ENCODE measurements around the gene MRC2. TPM values are rescaled to one million over a fixed set of nuclear protein-coding genes. Genes with fewer than 3 reads are reported as not detected.
"Not testable (repeated sequence)": the region's sequence is repeated elsewhere in the genome, so short reads cannot be mapped to it uniquely, and the experiment has no call there.

Gene MRC2
- total RNA-seq = 206 TPM
- 45.1 TPM for polyA plus RNA-seq

GRCh38 chr17:62627219-62627903 lies at the start of gene MRC2:
TSS of gene MRC2 (plus strand) at chr17:62627670. CDS start at chr17:62627803, 133 bp downstream.
- Histone ChIP-seq H3K4me3 (ENCODE audit: low read depth, low read length) (peak within 1 kb of the TSS; percentile 55), H3K36me3 (ENCODE audit: insufficient read depth) (no peaks in the 10 kb centered on the region), H3K4me1 (ENCODE audit: insufficient read depth) (no peaks in the 10 kb centered on the region), H3K27ac (ENCODE audit: low read depth) (peak within 1 kb of the TSS; percentile 84)
- under 1% methylated on average over 68 of the region's 68 CpGs for WGBS
- peak; percentile 60 for DNase-seq (ENCODE audit: extremely low spot score)

- H3K27ac ChIP-seq (ENCODE audit: low read depth) = no peak overlapping the region
- WGBS = 88% methylated on average over 2 of the region's 2 CpGs
- no peaks in the 10 kb centered on the region for H3K4me1 ChIP-seq (ENCODE audit: insufficient read depth)
- no peak overlapping the region for H3K4me3 ChIP-seq (ENCODE audit: low read depth, low read length)
- H3K36me3 ChIP-seq (ENCODE audit: insufficient read depth) = no peaks in the 10 kb centered on the region
- no peak for DNase-seq (ENCODE audit: extremely low spot score)
These were observed 48.5 kb upstream of the MRC2 start for GRCh38 chr17:62578757-62579487.

GRCh38 chr17:62580947-62581346 lies 46.5 kb upstream of the MRC2 start:
- WGBS = 93% methylated on average over 2 of the region's 2 CpGs
- H3K36me3 ChIP-seq (ENCODE audit: insufficient read depth) = peaks cover 2% of the 10 kb centered on the region
- no peak for DNase-seq (ENCODE audit: extremely low spot score)
- no peak overlapping the region for H3K27ac ChIP-seq (ENCODE audit: low read depth)
- no peak overlapping the region for H3K4me3 ChIP-seq (ENCODE audit: low read depth, low read length)
- H3K4me1 ChIP-seq (ENCODE audit: insufficient read depth) = no peaks in the 10 kb centered on the region

GRCh38 chr17:62581764-62582163 lies 45.7 kb upstream of the MRC2 start:
- Histone ChIP-seq H3K27ac (ENCODE audit: low read depth) (no peak overlapping the region), H3K4me3 (ENCODE audit: low read depth, low read length) (no peak overlapping the region), H3K36me3 (ENCODE audit: insufficient read depth) (peaks cover 4% of the 10 kb centered on the region), H3K4me1 (ENCODE audit: insufficient read depth) (no peaks in the 10 kb centered on the region)
- WGBS = 25% methylated on average over 1 of the region's 1 CpG
- no peak for DNase-seq (ENCODE audit: extremely low spot score)

- Histone ChIP-seq H3K36me3 (ENCODE audit: insufficient read depth) (peaks cover 4% of the 10 kb centered on the region), H3K4me3 (ENCODE audit: low read depth, low read length) (no peak overlapping the region), H3K27ac (ENCODE audit: low read depth) (no peak overlapping the region), H3K4me1 (ENCODE audit: insufficient read depth) (no peaks in the 10 kb centered on the region)
- 86% methylated on average over 2 of the region's 2 CpGs for WGBS
- no peak for DNase-seq (ENCODE audit: extremely low spot score)
These were observed 39.9 kb upstream of the MRC2 start for GRCh38 chr17:62587554-62587953.

GRCh38 chr17:62588109-62588508 lies 39.4 kb upstream of the MRC2 start:
- Histone ChIP-seq H3K27ac (ENCODE audit: low read depth) (no peak overlapping the region), H3K4me1 (ENCODE audit: insufficient read depth) (no peaks in the 10 kb centered on the region), H3K4me3 (ENCODE audit: low read depth, low read length) (no peak overlapping the region), H3K36me3 (ENCODE audit: insufficient read depth) (peaks cover 4% of the 10 kb centered on the region)
- WGBS = 81% methylated on average over 7 of the region's 7 CpGs
- DNase-seq (ENCODE audit: extremely low spot score) = no peak

- H3K4me1 ChIP-seq (ENCODE audit: insufficient read depth) = no peaks in the 10 kb centered on the region
- DNase-seq (ENCODE audit: extremely low spot score) = no peak
- H3K27ac ChIP-seq (ENCODE audit: low read depth) = no peak overlapping the region
- no peak overlapping the region for H3K4me3 ChIP-seq (ENCODE audit: low read depth, low read length)
- peaks cover under 1% of the 10 kb centered on the region for H3K36me3 ChIP-seq (ENCODE audit: insufficient read depth)
- WGBS = 79% methylated on average over 6 of the region's 6 CpGs
These were observed 36.1 kb upstream of the MRC2 start for GRCh38 chr17:62591333-62591732.

GRCh38 chr17:62591822-62592221 lies 35.6 kb upstream of the MRC2 start:
- not testable (repeated sequence) for H3K27ac ChIP-seq (ENCODE audit: low read depth); H3K4me3 ChIP-seq (ENCODE audit: low read depth, low read length); H3K4me1 ChIP-seq (ENCODE audit: insufficient read depth); H3K36me3 ChIP-seq (ENCODE audit: insufficient read depth); DNase-seq (ENCODE audit: extremely low spot score)
- 91% methylated on average over 11 of the region's 11 CpGs for WGBS

GRCh38 chr17:62592341-62593099 lies 35.0 kb upstream of the MRC2 start:
- Histone ChIP-seq H3K4me1 (ENCODE audit: insufficient read depth) (no peaks in the 10 kb centered on the region), H3K4me3 (ENCODE audit: low read depth, low read length) (no peak overlapping the region), H3K36me3 (ENCODE audit: insufficient read depth) (no peaks in the 10 kb centered on the region), H3K27ac (ENCODE audit: low read depth) (no peak overlapping the region)
- WGBS = 81% methylated on average over 9 of the region's 9 CpGs
- DNase-seq (ENCODE audit: extremely low spot score) = no peak

- WGBS = 99% methylated on average over 5 of the region's 5 CpGs
- no peak overlapping the region for H3K4me3 ChIP-seq (ENCODE audit: low read depth, low read length)
- no peaks in the 10 kb centered on the region for H3K4me1 ChIP-seq (ENCODE audit: insufficient read depth)
- H3K36me3 ChIP-seq (ENCODE audit: insufficient read depth) = no peaks in the 10 kb centered on the region
- no peak overlapping the region for H3K27ac ChIP-seq (ENCODE audit: low read depth)
- DNase-seq (ENCODE audit: extremely low spot score) = no peak
These were observed 32.0 kb upstream of the MRC2 start for GRCh38 chr17:62595484-62595883.

- no peaks in the 10 kb centered on the region for H3K4me1 ChIP-seq (ENCODE audit: insufficient read depth)
- no peak for DNase-seq (ENCODE audit: extremely low spot score)
- H3K27ac ChIP-seq (ENCODE audit: low read depth) = no peak overlapping the region
- no peak overlapping the region for H3K4me3 ChIP-seq (ENCODE audit: low read depth, low read length)
- WGBS = 96% methylated on average over 2 of the region's 2 CpGs
- no peaks in the 10 kb centered on the region for H3K36me3 ChIP-seq (ENCODE audit: insufficient read depth)
These were observed 30.8 kb upstream of the MRC2 start for GRCh38 chr17:62596662-62597061.

GRCh38 chr17:62597150-62597549 lies 30.3 kb upstream of the MRC2 start:
- WGBS = 96% methylated on average over 2 of the region's 2 CpGs
- H3K4me3 ChIP-seq (ENCODE audit: low read depth, low read length) = no peak overlapping the region
- no peak overlapping the region for H3K27ac ChIP-seq (ENCODE audit: low read depth)
- DNase-seq (ENCODE audit: extremely low spot score) = no peak
- H3K4me1 ChIP-seq (ENCODE audit: insufficient read depth) = no peaks in the 10 kb centered on the region
- no peaks in the 10 kb centered on the region for H3K36me3 ChIP-seq (ENCODE audit: insufficient read depth)

- WGBS = 74% methylated on average over 2 of the region's 2 CpGs
- Histone ChIP-seq H3K36me3 (ENCODE audit: insufficient read depth) (peaks cover 2% of the 10 kb centered on the region), H3K4me1 (ENCODE audit: insufficient read depth) (no peaks in the 10 kb centered on the region), H3K27ac (ENCODE audit: low read depth) (no peak overlapping the region), H3K4me3 (ENCODE audit: low read depth, low read length) (no peak overlapping the region)
- DNase-seq (ENCODE audit: extremely low spot score) = no peak
These were observed 29.6 kb upstream of the MRC2 start for GRCh38 chr17:62597920-62598319.
